Measurements from ENCODE around the gene CHRFAM7A. TPM values are rescaled to one million over a fixed set of nuclear protein-coding genes. Genes with fewer than 3 reads are reported as not detected.
"Not testable (repeated sequence)": the region's sequence is repeated elsewhere in the genome, so short reads cannot be mapped to it uniquely, and the experiment has no call there.

Gene CHRFAM7A
- total RNA-seq: 1 to 10 TPM in 1 of 2 donors, not detected in 1; 4.3 TPM

DNA sequence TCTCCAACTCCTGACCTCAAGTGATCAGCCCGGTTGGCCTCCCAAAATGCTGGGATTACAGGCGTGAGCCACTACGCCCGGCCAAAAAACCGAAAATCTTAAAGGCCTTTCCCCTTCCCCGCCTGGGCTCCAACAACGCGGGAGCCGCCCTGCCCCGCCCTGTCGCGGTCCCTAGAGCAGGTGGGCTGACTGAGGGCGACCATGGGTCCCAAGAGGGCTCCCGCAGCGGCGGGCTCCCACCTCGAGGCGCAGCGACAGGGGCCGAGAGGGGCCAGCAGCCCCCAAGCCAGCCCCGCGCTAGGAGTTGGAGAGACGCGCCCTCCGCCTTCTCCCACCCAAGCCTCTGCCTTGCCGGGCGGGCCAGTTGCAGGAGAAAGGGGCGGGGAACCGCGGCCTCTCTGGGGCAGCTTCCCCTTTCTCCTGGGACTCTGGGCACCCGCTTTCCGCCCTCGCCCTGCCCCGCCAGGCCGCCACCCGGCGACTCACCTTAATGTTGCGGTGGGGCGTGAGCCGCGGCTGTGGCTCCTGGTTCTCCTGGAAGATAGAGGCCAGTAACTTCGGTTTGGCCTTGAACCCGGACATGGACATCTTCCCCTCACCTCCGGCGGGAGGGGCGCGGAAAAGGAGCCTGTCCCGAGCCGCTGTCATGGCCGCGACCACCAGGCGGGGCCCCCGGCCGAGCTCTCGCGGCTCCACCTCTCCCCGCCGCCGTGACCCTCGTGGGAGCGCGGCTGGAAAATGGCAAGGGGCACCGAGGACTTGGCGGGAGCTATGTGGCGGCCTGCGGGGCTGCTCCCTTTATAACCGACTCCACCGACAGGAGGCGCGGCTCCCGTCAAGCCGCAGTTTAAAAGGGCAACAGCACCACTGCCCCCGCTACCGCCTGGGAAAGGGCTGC, at the start of gene CHRFAM7A:
Gene CHRFAM7A, minus strand, starts transcription at position 775 of the 898 bp plus-strand sequence. CDS start 10,189 bp downstream, outside the sequence.
- not testable (repeated sequence) for H3K27ac Mint-ChIP-seq; DNase-seq (ENCODE audit: low spot score in 2 of 2); H3K36me3 Mint-ChIP-seq; H3K9me3 Mint-ChIP-seq
- ATAC-seq: peak; percentile 76 to 88

DNA sequence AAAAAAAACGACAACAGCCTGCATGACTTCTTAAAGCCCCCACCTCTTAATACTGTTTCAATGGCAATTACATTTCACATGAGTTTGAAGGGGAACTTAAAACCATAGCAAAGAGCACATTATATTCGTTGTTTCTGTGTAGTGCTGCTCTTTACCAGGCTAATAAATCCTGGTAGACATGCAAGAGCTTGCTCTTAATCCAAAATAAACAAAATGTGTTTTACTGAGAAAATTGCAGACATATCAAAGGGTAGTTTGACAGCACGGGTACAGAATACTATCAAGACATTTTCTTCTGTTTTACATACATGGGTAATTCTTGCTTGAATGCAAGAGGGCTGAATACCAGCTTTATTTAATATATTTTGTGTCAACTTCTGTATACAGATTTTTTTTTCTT, 45.0 kb upstream of the CHRFAM7A start:
- not testable (repeated sequence) for ATAC-seq; H3K27ac Mint-ChIP-seq; H3K9me3 Mint-ChIP-seq; DNase-seq (ENCODE audit: low spot score in 2 of 2); H3K36me3 Mint-ChIP-seq

DNA sequence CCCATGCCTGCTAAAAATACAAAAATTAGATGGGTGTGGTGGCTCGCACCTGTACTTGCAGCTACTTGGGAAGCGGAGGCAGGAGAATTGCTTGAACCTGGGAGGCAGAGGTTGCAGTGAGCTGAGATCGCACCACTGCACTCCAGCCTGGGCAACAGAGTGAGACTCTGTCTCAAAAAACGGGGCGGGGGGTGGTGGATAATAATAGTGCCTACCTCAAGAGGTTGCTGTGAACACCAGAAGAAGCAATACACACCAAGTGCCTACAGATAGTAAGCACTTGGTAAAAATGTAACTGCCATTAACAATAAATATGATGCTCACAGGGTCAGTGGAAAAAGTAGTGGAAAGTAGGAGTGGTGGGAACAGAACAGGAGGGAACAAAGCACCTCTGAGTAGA, 42.5 kb upstream of the CHRFAM7A start:
- not testable (repeated sequence) for H3K36me3 Mint-ChIP-seq; H3K27ac Mint-ChIP-seq; DNase-seq (ENCODE audit: low spot score in 2 of 2); H3K9me3 Mint-ChIP-seq; ATAC-seq

DNA sequence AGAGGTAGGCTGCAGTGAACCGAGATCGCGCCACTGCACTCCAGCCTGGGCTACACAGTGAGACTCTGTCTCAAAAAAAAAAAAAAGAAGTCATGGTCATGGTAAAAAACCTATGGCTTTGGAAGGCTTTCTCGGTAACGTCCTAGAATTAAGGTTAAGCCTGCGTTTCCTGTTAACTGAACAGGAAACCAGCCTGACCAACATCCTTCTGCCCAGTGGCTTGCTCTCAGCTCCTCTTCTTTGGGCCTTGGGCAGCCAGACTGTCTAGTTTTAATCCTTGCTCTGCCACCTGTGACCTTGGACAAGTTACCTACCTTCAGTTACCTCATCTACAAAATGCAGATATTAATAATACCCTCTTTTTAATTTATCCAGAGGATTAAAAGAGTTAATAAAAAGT, 27.4 kb upstream of the CHRFAM7A start:
- not testable (repeated sequence) for DNase-seq (ENCODE audit: low spot score in 2 of 2); H3K36me3 Mint-ChIP-seq; ATAC-seq; H3K9me3 Mint-ChIP-seq; H3K27ac Mint-ChIP-seq

DNA sequence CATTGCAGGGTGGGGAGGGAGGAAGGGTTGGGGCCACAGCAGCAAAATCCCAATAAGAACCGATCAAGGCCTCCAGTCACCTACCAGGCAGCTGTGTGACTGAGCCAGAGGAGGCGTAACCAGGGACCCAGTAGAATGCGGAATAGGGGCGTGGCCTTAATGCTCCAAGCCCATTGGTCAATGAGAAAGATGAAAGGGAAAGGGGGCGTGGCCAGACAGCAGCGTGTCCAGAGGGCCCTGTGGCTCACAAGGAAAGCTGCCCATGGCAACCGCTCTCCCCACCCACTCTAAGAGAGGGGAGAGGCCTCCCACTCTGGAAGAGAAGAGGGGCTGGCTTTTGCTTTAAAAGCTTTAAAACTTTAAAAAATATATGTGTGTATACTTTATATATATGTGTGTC, 20.8 kb upstream of the CHRFAM7A start, which contains the start of gene GOLGA8R:
Gene GOLGA8R, minus strand, starts transcription at position 101 of the 400 bp plus-strand sequence. Its CDS starts 98 bp downstream, at position 3.
- not testable (repeated sequence) for H3K36me3 Mint-ChIP-seq; DNase-seq (ENCODE audit: low spot score in 2 of 2); ATAC-seq; H3K27ac Mint-ChIP-seq; H3K9me3 Mint-ChIP-seq

DNA sequence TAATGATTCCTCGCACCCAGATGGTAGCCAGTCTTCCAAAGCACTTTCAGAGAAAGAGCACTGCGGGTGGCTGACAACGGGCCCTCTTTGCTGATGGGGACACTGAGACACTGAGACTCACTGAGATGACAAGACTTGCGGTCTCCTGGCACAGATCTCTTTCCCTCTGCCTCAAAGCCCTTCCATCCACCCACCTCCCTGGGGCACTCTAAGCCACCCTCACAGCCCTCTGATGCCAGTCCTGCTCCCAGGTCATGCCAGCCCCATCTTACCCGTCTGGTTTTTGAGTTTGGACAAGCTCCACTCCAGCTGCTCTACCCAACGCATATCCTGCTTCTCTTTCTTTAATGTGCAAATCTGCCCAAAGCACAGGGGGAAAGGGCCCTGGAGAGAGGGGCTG, 14.3 kb upstream of the CHRFAM7A start:
- peak overlapping the region in 1 of 2 donors; percentile 22 for H3K27ac Mint-ChIP-seq
- not testable (repeated sequence) for H3K36me3 Mint-ChIP-seq, ATAC-seq, H3K9me3 Mint-ChIP-seq
- DNase-seq (ENCODE audit: low spot score in 2 of 2): peak; percentile 2 to 49

DNA sequence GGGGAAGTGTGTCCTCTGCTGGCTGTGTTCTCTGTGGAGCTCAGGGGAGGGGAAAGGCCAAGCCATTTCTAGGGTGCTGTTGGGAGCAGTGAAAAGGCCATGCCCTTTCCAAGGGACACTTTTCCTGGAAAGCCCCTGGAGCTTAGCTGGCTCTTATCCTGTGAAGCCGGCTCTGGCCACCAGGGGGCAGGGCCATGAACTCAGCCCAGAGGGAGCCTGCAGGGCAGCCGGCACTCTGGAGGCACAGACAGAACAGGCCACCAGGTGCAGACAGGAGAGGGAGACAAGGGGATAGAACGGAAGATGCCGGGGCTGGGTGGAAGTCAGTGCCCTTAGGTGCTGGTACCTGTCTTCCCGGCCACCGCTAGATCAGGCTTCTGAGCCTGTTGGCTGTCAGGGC, 5.6 kb upstream of the CHRFAM7A start:
- not testable (repeated sequence) for H3K36me3 Mint-ChIP-seq, H3K27ac Mint-ChIP-seq, H3K9me3 Mint-ChIP-seq
- ATAC-seq (peak; percentile 73 to 78), DNase-seq (ENCODE audit: low spot score in 2 of 2) (peak; percentile 67 to 80)

DNA sequence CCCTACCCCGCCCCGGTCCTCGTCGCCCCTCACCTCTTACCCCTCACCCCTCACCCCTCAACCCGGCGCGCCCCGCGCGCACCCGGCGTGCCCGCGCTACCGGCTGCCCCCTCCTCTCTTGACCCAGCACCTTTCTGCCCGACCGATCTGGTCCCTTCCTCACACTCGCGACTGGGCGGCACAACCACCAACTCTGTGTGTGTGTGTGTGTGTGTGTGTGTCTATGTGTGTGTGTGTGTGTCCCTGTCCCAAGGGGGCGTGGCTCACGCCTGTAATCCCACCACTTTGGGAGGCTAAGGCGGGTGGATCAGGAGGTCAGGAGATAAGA, 288 bp upstream of the CHRFAM7A start:
- H3K36me3 Mint-ChIP-seq; H3K9me3 Mint-ChIP-seq; H3K27ac Mint-ChIP-seq; DNase-seq (ENCODE audit: low spot score in 2 of 2): not testable (repeated sequence)
- peak in 1 of 2 donors; percentile 71 for ATAC-seq

DNA sequence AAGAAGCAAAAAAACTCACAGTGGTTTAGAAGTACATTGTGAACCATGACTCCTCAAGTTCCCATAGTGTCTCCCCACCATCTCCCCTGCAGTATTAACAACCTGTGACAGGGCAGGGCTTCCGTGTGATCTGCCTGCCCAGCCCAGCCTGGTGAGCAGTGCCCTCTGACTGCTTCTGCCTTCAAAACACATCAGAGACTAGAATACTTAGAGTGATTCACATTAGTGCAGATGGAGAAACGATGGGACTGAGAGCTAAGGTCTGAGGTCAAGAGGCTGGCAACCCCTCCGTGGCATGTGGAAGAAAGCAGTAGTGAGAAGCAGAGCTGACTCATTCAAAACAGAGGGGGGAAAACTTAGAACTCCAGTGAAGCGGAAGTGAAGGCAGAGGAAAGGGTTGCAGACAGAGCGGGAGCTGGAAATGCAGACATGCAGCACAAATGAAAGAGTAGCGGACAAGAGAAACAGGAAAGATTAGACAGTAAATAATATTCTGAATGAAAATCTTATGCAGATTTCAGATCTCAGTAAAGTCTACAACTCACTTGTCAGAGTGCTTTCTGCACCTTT, 6.9 kb downstream of the CHRFAM7A start:
- H3K27ac Mint-ChIP-seq; H3K36me3 Mint-ChIP-seq; DNase-seq (ENCODE audit: low spot score in 2 of 2); H3K9me3 Mint-ChIP-seq: not testable (repeated sequence)
- ATAC-seq: peak; percentile 41 to 71

DNA sequence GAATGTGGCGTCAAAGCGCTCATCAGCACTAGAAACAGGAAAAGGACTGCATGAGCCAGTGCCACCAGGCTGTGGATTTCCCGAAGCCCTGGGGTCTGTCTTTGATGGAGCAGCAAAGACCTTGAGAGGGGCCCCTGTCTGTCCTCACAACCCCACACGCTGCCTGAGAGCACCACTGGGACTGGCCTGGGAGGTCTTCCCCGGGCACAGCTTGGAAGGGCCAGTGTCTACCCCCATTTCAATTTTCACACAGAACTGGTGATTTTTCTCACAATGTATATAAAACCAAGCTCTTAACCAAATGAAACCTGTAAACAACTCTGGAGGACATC, 16.3 kb downstream of the CHRFAM7A start:
- not testable (repeated sequence) for H3K36me3 Mint-ChIP-seq

DNA sequence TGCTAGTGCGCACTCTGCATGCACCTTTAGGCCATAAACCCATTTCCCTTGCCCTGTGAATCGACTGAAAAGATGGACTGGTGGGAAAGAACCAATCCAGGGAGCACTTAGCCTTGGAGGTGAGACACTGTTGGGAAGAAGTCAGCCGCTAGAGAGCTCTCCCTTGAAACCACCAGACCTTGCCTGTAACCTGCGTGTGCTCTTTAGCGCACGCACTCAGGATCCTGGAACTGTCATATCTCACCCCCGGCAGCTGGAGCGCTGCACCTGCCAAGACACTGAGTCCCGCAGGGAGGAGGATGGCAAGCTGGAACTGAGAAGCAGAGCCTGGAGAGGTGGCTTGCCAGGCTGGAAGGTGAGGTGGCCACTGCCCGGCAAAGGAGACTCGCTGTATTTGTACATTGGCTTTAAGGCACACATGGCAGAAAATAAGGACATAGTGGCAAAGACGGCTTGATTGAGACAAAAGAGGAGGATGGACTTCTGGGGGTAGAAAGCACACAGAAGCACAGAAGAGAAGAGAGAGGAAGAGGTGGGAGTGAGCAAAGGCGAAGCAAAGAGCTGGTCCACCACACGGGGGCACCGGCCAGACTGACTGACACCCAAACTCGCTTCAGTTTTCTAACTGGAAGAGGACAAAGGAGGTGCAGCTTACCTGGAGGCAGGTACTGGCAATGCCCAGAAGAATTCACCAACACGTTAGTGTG, 16.8 kb downstream of the CHRFAM7A start:
- H3K9me3 Mint-ChIP-seq; ATAC-seq; H3K36me3 Mint-ChIP-seq; DNase-seq (ENCODE audit: low spot score in 2 of 2); H3K27ac Mint-ChIP-seq: not testable (repeated sequence)

More for the DNA sequence above, 16.3 kb downstream of the CHRFAM7A start:
- not testable (repeated sequence) for ATAC-seq; DNase-seq (ENCODE audit: low spot score in 2 of 2); H3K9me3 Mint-ChIP-seq; H3K27ac Mint-ChIP-seq

DNA sequence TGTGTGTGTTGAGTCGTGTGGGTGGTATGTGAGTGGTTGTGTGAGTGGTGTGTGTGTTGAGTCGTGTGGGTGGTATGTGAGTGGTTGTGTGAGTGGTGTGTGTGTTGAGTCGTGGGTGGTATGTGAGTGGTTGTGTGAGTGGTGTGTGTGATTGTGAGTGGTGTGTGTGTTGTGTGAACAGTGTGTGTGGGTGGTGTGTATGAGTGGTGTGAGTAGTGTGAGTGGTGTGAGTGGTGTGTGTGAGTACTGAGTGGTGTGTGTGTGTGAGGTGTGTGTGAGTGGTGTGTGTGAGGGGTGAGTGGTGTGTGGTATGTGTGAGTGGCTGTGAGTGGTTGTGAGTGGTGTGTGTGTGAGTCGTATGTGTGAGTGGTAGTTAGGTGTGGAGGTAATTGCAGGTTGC, 17.5 kb downstream of the CHRFAM7A start:
- H3K9me3 Mint-ChIP-seq; H3K36me3 Mint-ChIP-seq; DNase-seq (ENCODE audit: low spot score in 2 of 2); H3K27ac Mint-ChIP-seq: not testable (repeated sequence)
- ATAC-seq: peak in 1 of 2 donors; percentile 45

DNA sequence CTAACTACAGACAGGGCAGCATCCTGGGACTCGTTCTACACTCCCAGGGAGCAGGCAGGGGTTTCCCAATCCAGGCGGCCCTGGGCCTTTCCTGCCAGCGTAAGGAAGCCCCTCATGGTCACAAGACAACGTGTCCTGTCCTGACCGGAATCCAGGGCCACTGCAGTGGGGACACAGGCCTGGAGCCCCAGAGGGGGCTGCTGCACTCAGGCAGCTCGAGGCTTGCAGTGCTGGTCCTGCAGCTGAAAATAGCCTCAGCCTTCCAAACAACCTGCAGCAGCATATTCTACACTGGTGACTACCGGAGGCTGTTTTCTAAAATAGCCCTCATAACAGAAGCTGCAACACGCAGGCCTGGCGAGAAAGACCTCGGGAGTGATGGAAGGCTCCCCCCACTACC, 18.5 kb downstream of the CHRFAM7A start:
- not testable (repeated sequence) for ATAC-seq; H3K9me3 Mint-ChIP-seq; DNase-seq (ENCODE audit: low spot score in 2 of 2); H3K36me3 Mint-ChIP-seq; H3K27ac Mint-ChIP-seq

DNA sequence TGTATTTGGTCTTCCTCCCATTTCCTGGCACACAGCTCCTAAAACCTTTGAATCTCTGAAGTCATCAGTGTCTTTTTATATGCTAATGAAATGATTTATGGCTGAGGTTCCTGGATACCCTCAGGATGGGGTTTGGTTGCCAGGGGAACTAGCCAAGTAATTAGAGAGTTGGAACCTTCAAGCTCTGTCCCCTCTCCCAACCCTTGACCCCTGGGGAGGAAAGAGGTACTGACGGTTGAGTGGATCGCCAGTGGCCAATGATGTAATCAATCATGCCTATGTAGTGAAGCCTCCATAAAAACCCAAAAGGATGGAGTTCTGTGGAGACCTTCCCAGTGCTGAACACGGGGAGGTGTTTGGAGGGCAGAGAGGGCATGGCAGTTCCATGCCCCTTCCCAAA, 25.1 kb downstream of the CHRFAM7A start:
- H3K9me3 Mint-ChIP-seq; DNase-seq (ENCODE audit: low spot score in 2 of 2); H3K36me3 Mint-ChIP-seq; H3K27ac Mint-ChIP-seq; ATAC-seq: not testable (repeated sequence)

DNA sequence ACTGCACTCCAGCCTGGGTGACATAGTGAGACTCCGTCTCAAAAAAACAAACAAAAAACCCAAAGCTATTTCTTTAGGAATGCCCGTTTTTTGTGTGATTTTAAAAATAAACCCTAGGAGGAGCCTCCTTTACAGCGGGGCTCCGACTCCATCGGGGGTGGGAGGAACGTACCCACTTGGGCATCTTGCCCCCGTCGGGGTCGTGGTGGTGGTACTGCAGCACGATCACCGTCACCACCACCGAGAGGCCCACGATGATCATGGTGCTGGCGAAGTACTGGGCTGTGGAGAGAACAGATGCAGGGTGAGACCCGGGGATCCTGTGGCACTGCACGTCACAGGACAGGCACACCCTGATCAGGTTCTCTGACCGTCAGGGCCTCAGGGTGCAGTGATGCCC, 26.1 kb downstream of the CHRFAM7A start:
- H3K36me3 Mint-ChIP-seq; H3K27ac Mint-ChIP-seq; ATAC-seq; H3K9me3 Mint-ChIP-seq; DNase-seq (ENCODE audit: low spot score in 2 of 2): not testable (repeated sequence)

DNA sequence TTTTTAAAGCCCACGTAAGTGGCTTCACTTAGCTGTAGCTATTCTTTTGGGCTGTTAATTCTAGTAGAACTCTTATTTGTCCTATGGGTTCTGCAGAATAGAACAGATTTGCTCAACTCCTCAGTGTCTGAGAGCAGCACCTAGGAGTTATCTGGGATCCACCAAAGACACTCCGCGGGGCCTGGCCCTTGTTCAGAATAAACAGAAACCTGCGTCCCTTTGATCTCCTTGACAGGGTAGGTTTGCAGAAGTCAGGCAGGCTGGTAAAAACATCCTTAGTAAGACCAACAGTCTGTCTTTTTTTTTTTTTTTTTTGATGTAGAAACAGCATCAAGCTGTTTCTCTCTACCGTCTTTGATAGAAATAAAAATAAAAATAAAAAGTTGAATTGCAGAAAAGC, 31.9 kb downstream of the CHRFAM7A start:
- not testable (repeated sequence) for H3K9me3 Mint-ChIP-seq; ATAC-seq; H3K36me3 Mint-ChIP-seq; DNase-seq (ENCODE audit: low spot score in 2 of 2); H3K27ac Mint-ChIP-seq

DNA sequence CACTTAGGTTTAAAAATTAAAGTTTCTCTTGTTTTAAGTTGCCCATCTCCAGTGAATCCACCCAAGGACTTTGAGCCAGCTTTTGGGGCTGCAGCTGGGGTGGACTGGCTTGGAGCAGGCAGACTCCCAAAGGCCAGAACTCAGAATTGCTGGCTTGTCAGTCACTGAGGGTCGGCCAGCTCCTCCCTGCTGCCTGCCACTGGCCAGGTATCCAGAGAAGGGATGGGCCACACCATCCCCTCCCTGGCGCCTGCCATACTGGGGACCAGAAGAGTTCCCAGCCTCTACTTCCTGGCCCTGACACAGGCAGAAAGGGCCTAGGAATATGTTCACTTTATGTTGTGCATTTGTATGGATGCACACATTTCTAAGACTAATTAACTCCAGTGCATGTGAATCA, 32.4 kb downstream of the CHRFAM7A start:
- H3K36me3 Mint-ChIP-seq; H3K27ac Mint-ChIP-seq; ATAC-seq; DNase-seq (ENCODE audit: low spot score in 2 of 2); H3K9me3 Mint-ChIP-seq: not testable (repeated sequence)
